ENCODE measurements around the gene MVK. TPM values are rescaled to one million over a fixed set of nuclear protein-coding genes. Genes with fewer than 3 reads are reported as not detected.

The MVK gene
- total RNA-seq, 4 donors from 2014 or later: 17.2 to 157 (median 25.4) TPM

GRCh38 chr12:109611223-109611622 lies 37.6 kb downstream of the MVK start:
- in situ Hi-C loops (cut with MboI; ENCODE audit: low pct_ligation_motif_present in 1 of 4, low pct_unique_long_range_greater_than_20kb in 1 of 4, low sequenced_read_pairs in 3 of 4): no loop called here
- WGBS, 2 donors (ENCODE audit: low coverage in 1 of 2): 30 to 64% methylated on average over 2 to 10 of the region's 10 CpGs

DNA sequence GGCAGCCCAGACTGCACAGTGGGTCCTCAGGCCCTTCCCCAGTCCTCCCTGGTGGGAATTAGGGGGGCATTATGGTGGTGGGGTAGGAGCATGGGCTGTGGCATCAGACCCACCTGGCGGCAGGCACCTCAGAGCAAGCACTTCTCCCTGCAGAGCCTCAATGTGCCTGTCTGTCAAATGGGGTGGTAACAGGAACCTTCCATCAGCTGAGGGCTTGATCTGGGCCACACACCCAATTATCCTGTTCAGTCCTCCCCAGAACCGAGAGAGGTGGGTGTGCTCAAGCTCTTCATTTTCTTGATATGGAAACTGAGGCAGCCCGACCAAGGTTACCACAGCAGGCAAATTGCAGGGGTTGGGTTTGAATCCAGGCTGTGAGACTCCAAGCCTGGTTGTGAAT lies 38.4 kb downstream of the MVK start:
- Histone ChIP-seq H3K27ac (no peak overlapping the region), H3K9me3 (no peaks in the 10 kb centered on the region), H3K4me3 (no peak overlapping the region), H3K36me3 (no peaks in the 10 kb centered on the region), H3K27me3 (peaks cover 31% of the 10 kb centered on the region), H3K4me1 (no peaks in the 10 kb centered on the region)
- intact Hi-C loops (cut with DNase I; ENCODE audit: low total_unique reads) (loop anchor here (1.0 to 10.0 kb wide), 2 partner anchors 22 to 83 kb away; no protein-coding TSS in a partner anchor), in situ Hi-C loops (cut with MboI; ENCODE audit: low pct_ligation_motif_present in 1 of 4, low pct_unique_long_range_greater_than_20kb in 1 of 4, low sequenced_read_pairs in 3 of 4) (no loop called here)
- 67 to 76% methylated on average over 1 to 3 of the region's 3 CpGs for WGBS, 2 donors (ENCODE audit: low coverage in 1 of 2)
- DNase-seq: no peak
- no peak for TF ChIP-seq POLR2AphosphoS5 (IDR thresholded peaks at IDR 0.05)
- no peak for TF ChIP-seq POLR2A (IDR thresholded peaks at IDR 0.05)
- no peak for TF ChIP-seq CTCF (IDR thresholded peaks at IDR 0.05)
- no peak for TF ChIP-seq EP300 (IDR thresholded peaks at IDR 0.05; ENCODE audit: low read depth)

More at GRCh38 chr12:109611223-109611622, 37.6 kb downstream of the MVK start:
- H3K9me3 ChIP-seq: no peaks in the 10 kb centered on the region
- intact Hi-C loops (cut with DNase I; ENCODE audit: low total_unique reads): loop anchor here (10.0 kb wide), 1 partner anchor 84 kb away; no protein-coding TSS in a partner anchor
- no peak for DNase-seq
- H3K36me3 ChIP-seq: no peaks in the 10 kb centered on the region
- H3K4me3 ChIP-seq: no peak overlapping the region
- H3K27me3 ChIP-seq: peaks cover 38% of the 10 kb centered on the region
- H3K4me1 ChIP-seq: peaks cover 0 to 5% (median 0%) of the 10 kb centered on the region in 4 donors
- H3K27ac ChIP-seq: no peak overlapping the region
- no peak for TF ChIP-seq POLR2AphosphoS5 (IDR thresholded peaks at IDR 0.05)
- TF ChIP-seq POLR2A (IDR thresholded peaks at IDR 0.05): no peak

- in situ Hi-C loops (cut with MboI; ENCODE audit: low pct_ligation_motif_present in 1 of 4, low pct_unique_long_range_greater_than_20kb in 1 of 4, low sequenced_read_pairs in 3 of 4): no loop called here
- no peaks in the 10 kb centered on the region for H3K4me1 ChIP-seq
- H3K36me3 ChIP-seq: no peaks in the 10 kb centered on the region
- no peak for DNase-seq
- no peaks in the 10 kb centered on the region for H3K9me3 ChIP-seq
- intact Hi-C loops (cut with DNase I; ENCODE audit: low total_unique reads): loop anchor here (1.0 to 10.0 kb wide), 2 partner anchors 23 to 82 kb away; no protein-coding TSS in a partner anchor
- H3K27ac ChIP-seq: no peak overlapping the region
- H3K4me3 ChIP-seq: no peak overlapping the region
- TF ChIP-seq POLR2A (IDR thresholded peaks at IDR 0.05) (no peak), CTCF (IDR thresholded peaks at IDR 0.05) (no peak), POLR2AphosphoS5 (IDR thresholded peaks at IDR 0.05) (no peak), EP300 (IDR thresholded peaks at IDR 0.05; ENCODE audit: low read depth) (no peak)
- WGBS, 2 donors (ENCODE audit: low coverage in 1 of 2): 57 to 79% methylated on average over 1 to 5 of the region's 5 CpGs
- peaks cover 26% of the 10 kb centered on the region for H3K27me3 ChIP-seq
These were observed 39.4 kb downstream of the MVK start for GRCh38 chr12:109612975-109613502.

- no peak for DNase-seq
- no peaks in the 10 kb centered on the region for H3K4me1 ChIP-seq
- no peaks in the 10 kb centered on the region for H3K36me3 ChIP-seq
- intact Hi-C loops (cut with DNase I; ENCODE audit: low total_unique reads): loop anchor here (10.0 kb wide), 1 partner anchor 81 kb away; no protein-coding TSS in a partner anchor
- TF ChIP-seq POLR2A (IDR thresholded peaks at IDR 0.05) (no peak), EP300 (IDR thresholded peaks at IDR 0.05; ENCODE audit: low read depth) (no peak), POLR2AphosphoS5 (IDR thresholded peaks at IDR 0.05) (no peak), CTCF (IDR thresholded peaks at IDR 0.05) (no peak)
- peaks cover 20% of the 10 kb centered on the region for H3K27me3 ChIP-seq
- H3K4me3 ChIP-seq: no peak overlapping the region
- in situ Hi-C loops (cut with MboI; ENCODE audit: low pct_ligation_motif_present in 1 of 4, low pct_unique_long_range_greater_than_20kb in 1 of 4, low sequenced_read_pairs in 3 of 4): no loop called here
- H3K27ac ChIP-seq: no peak overlapping the region
- WGBS, 2 donors (ENCODE audit: low coverage in 1 of 2): 76 to 83% methylated on average over 11 to 26 of the region's 26 CpGs
- no peaks in the 10 kb centered on the region for H3K9me3 ChIP-seq
These were observed 40.3 kb downstream of the MVK start for GRCh38 chr12:109613649-109614455.
